Hepatocyte (in vitro differentiated cells): ENCODE measurements around the gene ERVFRD-1.

Source experiments
- EZH2phosphoT487 ChIP-seq: fragments of 200-600 bp; sonication (generic); IDR thresholded peaks from one replicate; pipeline ENCODE4 v1.6.1; 2018; ENCODE audit warnings: antibody characterized with exemption, mild to moderate bottlenecking, low read depth, moderate library complexity; ENCODE audit not compliant: unreplicated experiment, severe bottlenecking
- TF ChIP-seq, protein P1 (sequence below): fragments of 200-600 bp; sonication (generic); IDR thresholded peaks from 2 replicates; pipeline ENCODE4 v1.5.1; 2016; ENCODE audit warnings: antibody characterized with exemption, mild to moderate bottlenecking; ENCODE audit not compliant: poor library complexity

DNA sequence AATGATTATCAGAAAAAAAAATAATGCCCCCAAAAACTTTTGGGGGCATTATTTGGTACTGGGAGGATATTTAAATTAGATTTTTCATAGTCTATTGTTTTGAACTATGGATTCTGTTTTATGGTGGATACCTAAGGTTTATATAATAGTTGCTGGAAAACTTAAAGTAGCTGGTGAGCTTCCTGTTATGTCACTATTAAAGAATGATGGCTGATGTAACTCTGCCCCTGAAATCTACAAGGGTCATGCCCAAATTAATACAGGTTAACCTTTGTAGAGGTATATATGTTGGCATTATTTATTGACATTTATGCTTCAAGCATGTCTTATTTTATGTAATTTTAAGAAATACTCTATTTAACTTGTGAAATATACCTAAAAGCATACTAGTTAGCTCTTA is 25.3 kb upstream of the ERVFRD-1 start:
- TF ChIP-seq EZH2phosphoT487 = no peak
- TF ChIP-seq, protein P1, sequence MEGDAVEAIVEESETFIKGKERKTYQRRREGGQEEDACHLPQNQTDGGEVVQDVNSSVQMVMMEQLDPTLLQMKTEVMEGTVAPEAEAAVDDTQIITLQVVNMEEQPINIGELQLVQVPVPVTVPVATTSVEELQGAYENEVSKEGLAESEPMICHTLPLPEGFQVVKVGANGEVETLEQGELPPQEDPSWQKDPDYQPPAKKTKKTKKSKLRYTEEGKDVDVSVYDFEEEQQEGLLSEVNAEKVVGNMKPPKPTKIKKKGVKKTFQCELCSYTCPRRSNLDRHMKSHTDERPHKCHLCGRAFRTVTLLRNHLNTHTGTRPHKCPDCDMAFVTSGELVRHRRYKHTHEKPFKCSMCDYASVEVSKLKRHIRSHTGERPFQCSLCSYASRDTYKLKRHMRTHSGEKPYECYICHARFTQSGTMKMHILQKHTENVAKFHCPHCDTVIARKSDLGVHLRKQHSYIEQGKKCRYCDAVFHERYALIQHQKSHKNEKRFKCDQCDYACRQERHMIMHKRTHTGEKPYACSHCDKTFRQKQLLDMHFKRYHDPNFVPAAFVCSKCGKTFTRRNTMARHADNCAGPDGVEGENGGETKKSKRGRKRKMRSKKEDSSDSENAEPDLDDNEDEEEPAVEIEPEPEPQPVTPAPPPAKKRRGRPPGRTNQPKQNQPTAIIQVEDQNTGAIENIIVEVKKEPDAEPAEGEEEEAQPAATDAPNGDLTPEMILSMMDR = no peak
